ENCODE measurements around the gene TSC22D4. TPM values are rescaled to one million over a fixed set of nuclear protein-coding genes. Genes with fewer than 3 reads are reported as not detected.

TSC22D4 gene
- total RNA-seq, 4 donors from 2014 or later: 28.9 to 51.2 (median 40.6) TPM

- no peak for DNase-seq
- Histone ChIP-seq H3K36me3 (peaks cover 0 to 4% (median 0%) of the 10 kb centered on the region in 3 donors), H3K4me3 (peak overlapping the region; percentile 59 to 91 (median 76)), H3K4me1 (peaks cover 0 to 26% (median 4%) of the 10 kb centered on the region in 4 donors), H3K27ac (peak overlapping the region; percentile 96 to 100 (median 100)), H3K27me3 (no peaks in the 10 kb centered on the region), H3K9me3 (no peaks in the 10 kb centered on the region)
- no peak for TF ChIP-seq POLR2A (IDR thresholded peaks at IDR 0.05)
- TF ChIP-seq CTCF (IDR thresholded peaks at IDR 0.05): no peak
These were observed 51.2 kb downstream of the TSC22D4 start for GRCh38 chr7:100427762-100428198.

GRCh38 chr7:100426516-100426915 is 52.5 kb downstream of the TSC22D4 start:
- Histone ChIP-seq H3K27me3 (no peaks in the 10 kb centered on the region), H3K36me3 (no peaks in the 10 kb centered on the region), H3K4me3 (no peak overlapping the region), H3K9me3 (no peaks in the 10 kb centered on the region), H3K27ac (no peak overlapping the region), H3K4me1 (peaks cover 0 to 16% (median 4%) of the 10 kb centered on the region in 4 donors)
- DNase-seq: no peak
- TF ChIP-seq CTCF (IDR thresholded peaks at IDR 0.05) (no peak), POLR2A (IDR thresholded peaks at IDR 0.05) (no peak)

GRCh38 chr7:100425347-100425746 is 53.7 kb downstream of the TSC22D4 start:
- peaks cover 0 to 4% (median 0%) of the 10 kb centered on the region in 4 donors for H3K4me1 ChIP-seq
- H3K4me3 ChIP-seq: no peak overlapping the region
- H3K36me3 ChIP-seq: no peaks in the 10 kb centered on the region
- no peak for DNase-seq
- no peaks in the 10 kb centered on the region for H3K27me3 ChIP-seq
- no peak overlapping the region for H3K27ac ChIP-seq
- no peak for TF ChIP-seq CTCF (IDR thresholded peaks at IDR 0.05)
- no peak for TF ChIP-seq POLR2A (IDR thresholded peaks at IDR 0.05)
- no peaks in the 10 kb centered on the region for H3K9me3 ChIP-seq

GRCh38 chr7:100423315-100423714 is 55.7 kb downstream of the TSC22D4 start:
- Histone ChIP-seq H3K9me3 (no peaks in the 10 kb centered on the region), H3K27ac (no peak overlapping the region), H3K4me3 (no peak overlapping the region), H3K36me3 (no peaks in the 10 kb centered on the region), H3K4me1 (peaks cover 0 to 4% (median 0%) of the 10 kb centered on the region in 4 donors), H3K27me3 (no peaks in the 10 kb centered on the region)
- no peak for TF ChIP-seq CTCF (IDR thresholded peaks at IDR 0.05)
- TF ChIP-seq POLR2A (IDR thresholded peaks at IDR 0.05): no peak
- no peak for DNase-seq

- no peak for DNase-seq
- TF ChIP-seq CTCF (IDR thresholded peaks at IDR 0.05) (no peak), POLR2A (IDR thresholded peaks at IDR 0.05) (no peak)
- Histone ChIP-seq H3K27me3 (no peaks in the 10 kb centered on the region), H3K36me3 (no peaks in the 10 kb centered on the region), H3K4me1 (no peaks in the 10 kb centered on the region), H3K9me3 (no peaks in the 10 kb centered on the region), H3K27ac (no peak overlapping the region), H3K4me3 (no peak overlapping the region)
These were observed 59.3 kb downstream of the TSC22D4 start for GRCh38 chr7:100419660-100420226.
